ENCODE results near the gene FER. TPM values are rescaled to one million over a fixed set of nuclear protein-coding genes. Genes with fewer than 3 reads are reported as not detected.
"Not testable (repeated sequence)": the region's sequence is repeated elsewhere in the genome, so short reads cannot be mapped to it uniquely, and the experiment has no call there.

Gene FER
- total and polyA plus RNA-seq, 2 experiments from 2014 or later: 10.6 to 29.4 TPM

GRCh38 chr5:108858959-108859358, 111.3 kb downstream of the FER start:
- TF ChIP-seq CTCF (IDR thresholded peaks at IDR 0.05; ENCODE audit: poor library complexity): no peak
- TF ChIP-seq EZH2phosphoT487 (IDR thresholded peaks at IDR 0.05; ENCODE audit: low read depth, severe bottlenecking, unreplicated experiment): no peak
- TF ChIP-seq EZH2 (IDR thresholded peaks at IDR 0.05; ENCODE audit: borderline replicate concordance): no peak
- no peak overlapping the region for H3K4me3 ChIP-seq
- 83% methylated on average over 2 of the region's 2 CpGs for WGBS (ENCODE audit: low lambda C conversion rate, missing lambda C conversion rate)
- no peaks in the 10 kb centered on the region for H3K36me3 ChIP-seq (replicated peaks; ENCODE audit: insufficient read depth, low read depth)
- DNase-seq (ENCODE audit: low spot score): no peak
- no peaks in the 10 kb centered on the region for H3K9me2 ChIP-seq (replicated peaks; ENCODE audit: insufficient read depth)
- no peaks in the 10 kb centered on the region for H3K4me1 ChIP-seq (ENCODE audit: insufficient read depth)
- no peaks in the 10 kb centered on the region for H4K20me1 ChIP-seq (ENCODE audit: insufficient read depth, poor library complexity, severe bottlenecking)
- H3K79me2 ChIP-seq: no peaks in the 10 kb centered on the region
- H3K27me3 ChIP-seq: no peaks in the 10 kb centered on the region
- no peak overlapping the region for H2AFZ ChIP-seq
- H3K4me2 ChIP-seq: no peak overlapping the region
- no peaks in the 10 kb centered on the region for H3K9me3 ChIP-seq (ENCODE audit: low read depth)
- no peak overlapping the region for H3K27ac ChIP-seq

GRCh38 chr5:108862211-108862610, 114.5 kb downstream of the FER start:
- Histone ChIP-seq H4K20me1 (ENCODE audit: insufficient read depth, poor library complexity, severe bottlenecking) (no peaks in the 10 kb centered on the region), H3K36me3 (replicated peaks; ENCODE audit: insufficient read depth, low read depth) (no peaks in the 10 kb centered on the region), H3K9me2 (replicated peaks; ENCODE audit: insufficient read depth) (no peaks in the 10 kb centered on the region), H2AFZ (no peak overlapping the region), H3K79me2 (no peaks in the 10 kb centered on the region), H3K27me3 (no peaks in the 10 kb centered on the region), H3K9me3 (ENCODE audit: low read depth) (no peaks in the 10 kb centered on the region), H3K4me3 (no peak overlapping the region), H3K4me1 (ENCODE audit: insufficient read depth) (no peaks in the 10 kb centered on the region), H3K4me2 (no peak overlapping the region), H3K27ac (no peak overlapping the region)
- TF ChIP-seq CTCF (IDR thresholded peaks at IDR 0.05; ENCODE audit: poor library complexity): no peak
- TF ChIP-seq EZH2phosphoT487 (IDR thresholded peaks at IDR 0.05; ENCODE audit: low read depth, severe bottlenecking, unreplicated experiment): no peak
- no peak for TF ChIP-seq EZH2 (IDR thresholded peaks at IDR 0.05; ENCODE audit: borderline replicate concordance)
- no peak for DNase-seq (ENCODE audit: low spot score)

- H3K79me2 ChIP-seq; H3K9me3 ChIP-seq (ENCODE audit: low read depth); H2AFZ ChIP-seq; H3K4me3 ChIP-seq; H3K36me3 ChIP-seq (replicated peaks; ENCODE audit: insufficient read depth, low read depth); H3K4me1 ChIP-seq (ENCODE audit: insufficient read depth); H3K4me2 ChIP-seq; DNase-seq (ENCODE audit: low spot score); H3K27ac ChIP-seq; H3K9me2 ChIP-seq (replicated peaks; ENCODE audit: insufficient read depth); H3K27me3 ChIP-seq; H4K20me1 ChIP-seq (ENCODE audit: insufficient read depth, poor library complexity, severe bottlenecking): not testable (repeated sequence)
- WGBS (ENCODE audit: low lambda C conversion rate, missing lambda C conversion rate): 99% methylated on average over 3 of the region's 3 CpGs
These were observed 118.4 kb downstream of the FER start for GRCh38 chr5:108866097-108866496.

DNA sequence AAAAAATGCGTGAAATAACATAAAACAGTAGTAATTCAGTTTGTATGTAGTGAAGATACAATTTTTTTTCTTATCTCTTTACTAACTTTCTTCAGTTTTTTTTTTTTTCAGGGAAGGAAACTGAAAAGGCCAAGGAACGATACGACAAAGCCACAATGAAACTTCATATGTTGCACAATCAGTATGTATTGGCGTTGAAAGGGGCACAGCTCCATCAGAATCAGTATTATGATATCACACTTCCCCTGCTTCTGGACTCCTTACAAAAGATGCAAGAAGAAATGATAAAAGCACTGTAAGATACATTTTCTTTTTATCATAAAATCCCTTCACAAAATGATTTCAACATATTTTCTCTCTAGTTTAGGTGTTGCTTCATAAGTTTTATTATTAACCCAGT, 120.0 kb downstream of the FER start:
- 95% methylated on average over 4 of the region's 4 CpGs for WGBS (ENCODE audit: low lambda C conversion rate, missing lambda C conversion rate)
- no peaks in the 10 kb centered on the region for H4K20me1 ChIP-seq (ENCODE audit: insufficient read depth, poor library complexity, severe bottlenecking)
- no peak for DNase-seq (ENCODE audit: low spot score)

More for the DNA sequence above, 120.0 kb downstream of the FER start:
- Histone ChIP-seq H3K27ac (no peak overlapping the region), H3K9me3 (ENCODE audit: low read depth) (peaks cover 6% of the 10 kb centered on the region), H3K4me2 (no peak overlapping the region), H2AFZ (no peak overlapping the region), H3K4me3 (no peak overlapping the region), H3K4me1 (ENCODE audit: insufficient read depth) (no peaks in the 10 kb centered on the region), H3K9me2 (replicated peaks; ENCODE audit: insufficient read depth) (no peaks in the 10 kb centered on the region), H3K36me3 (replicated peaks; ENCODE audit: insufficient read depth, low read depth) (no peaks in the 10 kb centered on the region), H3K79me2 (no peaks in the 10 kb centered on the region), H3K27me3 (no peaks in the 10 kb centered on the region)
- TF ChIP-seq EZH2 (IDR thresholded peaks at IDR 0.05; ENCODE audit: borderline replicate concordance) (no peak), EZH2phosphoT487 (IDR thresholded peaks at IDR 0.05; ENCODE audit: low read depth, severe bottlenecking, unreplicated experiment) (no peak), CTCF (IDR thresholded peaks at IDR 0.05; ENCODE audit: poor library complexity) (no peak)
